Measurements from ENCODE around the gene CLEC12A. TPM values are rescaled to one million over a fixed set of nuclear protein-coding genes. Genes with fewer than 3 reads are reported as not detected.

CLEC12A gene
- total RNA-seq, 4 donors from 2014 or later: 0.49 to 0.98 TPM; not detected in 2

DNA sequence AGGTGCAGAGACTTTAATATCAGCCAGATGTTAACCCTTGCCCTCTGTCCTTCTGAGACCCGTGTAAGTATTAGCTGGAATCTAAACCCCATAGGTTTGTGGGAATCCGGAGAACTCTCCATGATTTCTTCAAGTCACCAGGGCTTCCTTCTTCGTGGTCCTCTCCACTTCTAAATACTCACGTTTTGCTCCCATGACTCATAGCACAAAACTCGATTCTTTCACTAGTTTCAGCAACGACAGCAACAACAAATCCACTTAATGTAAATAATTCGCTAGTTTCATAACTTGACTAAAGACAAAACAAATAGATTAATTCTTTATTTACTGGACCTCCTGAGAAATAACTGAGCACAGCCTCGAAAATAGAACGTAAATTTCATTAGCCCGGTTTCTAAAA is 34.6 kb upstream of the CLEC12A start:
- intact Hi-C loops (cut with DNase I; ENCODE audit: low total_unique reads): no loop called here

DNA sequence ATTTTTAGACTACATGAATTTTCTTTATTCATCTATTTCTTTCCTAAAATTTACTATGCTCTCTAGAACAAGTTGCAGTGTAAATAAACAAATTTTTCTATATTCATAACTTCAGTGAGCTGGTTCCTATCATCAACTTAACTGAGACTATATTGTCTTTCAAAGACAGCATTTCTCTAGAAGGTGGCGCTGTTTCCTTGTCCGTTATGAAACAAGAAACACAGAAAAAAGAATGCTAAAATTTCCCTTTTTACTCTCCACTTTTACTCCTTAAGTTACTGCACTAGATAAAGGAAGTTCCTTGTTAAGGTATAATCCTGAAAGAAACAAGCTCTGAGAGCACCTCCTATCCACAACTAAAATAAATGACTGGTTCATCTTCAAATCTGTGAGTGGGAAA is 30.8 kb upstream of the CLEC12A start:
- no peak overlapping the region for H3K27ac ChIP-seq
- H3K9me3 ChIP-seq: no peaks in the 10 kb centered on the region
- in situ Hi-C loops (cut with MboI; ENCODE audit: low sequenced_read_pairs in 4 of 4): no loop called here
- H3K27me3 ChIP-seq: peaks cover 0 to 3% (median 0%) of the 10 kb centered on the region in 3 donors
- no peaks in the 10 kb centered on the region for H3K36me3 ChIP-seq
- TF ChIP-seq CTCF (IDR thresholded peaks at IDR 0.05 in 4 of 5, conservative IDR thresholded peaks at IDR 0.05 in 1 of 5) (no peak), POLR2A (IDR thresholded peaks at IDR 0.05) (no peak)
- no peaks in the 10 kb centered on the region for H3K4me1 ChIP-seq
- ATAC-seq (no peak), DNase-seq (no peak)
- H3K4me3 ChIP-seq: no peak overlapping the region
- intact Hi-C loops (cut with DNase I; ENCODE audit: low total_unique reads): no loop called here

More for the DNA sequence above, 34.6 kb upstream of the CLEC12A start:
- peaks cover 0 to 3% (median 0%) of the 10 kb centered on the region in 3 donors for H3K27me3 ChIP-seq
- H3K9me3 ChIP-seq: no peaks in the 10 kb centered on the region
- no peaks in the 10 kb centered on the region for H3K4me1 ChIP-seq
- in situ Hi-C loops (cut with MboI; ENCODE audit: low sequenced_read_pairs in 4 of 4): no loop called here
- TF ChIP-seq CTCF (IDR thresholded peaks at IDR 0.05 in 4 of 5, conservative IDR thresholded peaks at IDR 0.05 in 1 of 5) (no peak), POLR2A (IDR thresholded peaks at IDR 0.05) (no peak)
- no peaks in the 10 kb centered on the region for H3K36me3 ChIP-seq
- ATAC-seq (no peak), DNase-seq (no peak)
- no peak overlapping the region for H3K4me3 ChIP-seq
- no peak overlapping the region for H3K27ac ChIP-seq

GRCh38 chr12:9941838-9942237 is 29.4 kb upstream of the CLEC12A start:
- DNase-seq (no peak), ATAC-seq (no peak)
- TF ChIP-seq CTCF (IDR thresholded peaks at IDR 0.05 in 4 of 5, conservative IDR thresholded peaks at IDR 0.05 in 1 of 5): no peak
- no peak for TF ChIP-seq POLR2A (IDR thresholded peaks at IDR 0.05)
- no peak overlapping the region for H3K4me3 ChIP-seq
- in situ Hi-C loops (cut with MboI; ENCODE audit: low sequenced_read_pairs in 4 of 4): no loop called here
- no peaks in the 10 kb centered on the region for H3K36me3 ChIP-seq
- no peak overlapping the region for H3K27ac ChIP-seq
- intact Hi-C loops (cut with DNase I; ENCODE audit: low total_unique reads): no loop called here
- H3K27me3 ChIP-seq: peaks cover 0 to 3% (median 0%) of the 10 kb centered on the region in 3 donors
- H3K4me1 ChIP-seq: no peaks in the 10 kb centered on the region
- H3K9me3 ChIP-seq: no peaks in the 10 kb centered on the region

DNA sequence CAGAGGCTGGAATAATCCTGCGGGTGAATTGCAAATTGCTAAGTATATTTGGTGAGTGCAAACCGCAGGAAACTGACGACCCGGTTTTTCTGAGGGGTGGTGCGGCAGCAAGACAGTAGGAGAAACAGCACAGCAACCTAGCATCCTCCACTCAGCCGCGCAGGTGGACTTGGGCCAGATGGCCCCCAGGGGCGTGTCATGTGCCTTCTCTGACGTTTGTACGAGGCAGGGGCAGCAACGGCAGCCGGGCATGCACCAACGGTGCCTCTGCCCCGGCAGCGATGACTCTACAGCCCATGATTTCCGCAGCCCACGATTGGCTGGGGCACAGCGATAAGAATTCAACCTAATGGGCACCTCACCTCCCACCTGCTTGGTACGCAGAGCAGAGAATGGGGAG is 28.0 kb upstream of the CLEC12A start:
- H3K27me3 ChIP-seq: peaks cover 0 to 2% (median 0%) of the 10 kb centered on the region in 3 donors
- in situ Hi-C loops (cut with MboI; ENCODE audit: low sequenced_read_pairs in 4 of 4) (no loop called here), intact Hi-C loops (cut with DNase I; ENCODE audit: low total_unique reads) (no loop called here)
- no peak for TF ChIP-seq POLR2A (IDR thresholded peaks at IDR 0.05)
- no peak for TF ChIP-seq CTCF (IDR thresholded peaks at IDR 0.05 in 4 of 5, conservative IDR thresholded peaks at IDR 0.05 in 1 of 5)
- DNase-seq (no peak), ATAC-seq (no peak)
- H3K4me1 ChIP-seq: no peaks in the 10 kb centered on the region
- no peaks in the 10 kb centered on the region for H3K9me3 ChIP-seq
- no peak overlapping the region for H3K27ac ChIP-seq
- H3K4me3 ChIP-seq: no peak overlapping the region
- no peaks in the 10 kb centered on the region for H3K36me3 ChIP-seq

DNA sequence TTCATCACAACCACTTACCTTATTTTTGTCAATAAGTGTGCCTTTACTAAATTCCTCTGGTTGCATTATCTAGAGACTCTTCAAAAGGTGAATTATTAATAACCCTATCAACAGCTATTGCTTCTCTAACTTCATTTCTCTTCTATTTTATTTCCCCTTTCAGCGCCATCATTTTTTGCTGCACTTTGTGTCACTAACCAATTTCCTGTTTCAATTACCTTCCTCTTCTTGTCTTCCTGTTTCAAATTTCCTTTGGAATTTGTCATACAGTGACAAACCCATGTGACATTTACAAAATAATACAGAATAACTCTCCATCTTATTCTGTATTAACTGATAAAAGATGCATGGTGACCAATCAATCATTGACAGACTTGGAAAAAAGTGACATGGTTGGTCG is 26.8 kb upstream of the CLEC12A start:
- in situ Hi-C loops (cut with MboI; ENCODE audit: low sequenced_read_pairs in 4 of 4) (no loop called here), intact Hi-C loops (cut with DNase I; ENCODE audit: low total_unique reads) (no loop called here)
- no peaks in the 10 kb centered on the region for H3K9me3 ChIP-seq
- H3K27me3 ChIP-seq: no peaks in the 10 kb centered on the region
- TF ChIP-seq CTCF (IDR thresholded peaks at IDR 0.05 in 4 of 5, conservative IDR thresholded peaks at IDR 0.05 in 1 of 5) (no peak), POLR2A (IDR thresholded peaks at IDR 0.05) (no peak)
- H3K4me3 ChIP-seq: no peak overlapping the region
- H3K4me1 ChIP-seq: no peaks in the 10 kb centered on the region
- no peak overlapping the region for H3K27ac ChIP-seq
- H3K36me3 ChIP-seq: no peaks in the 10 kb centered on the region
- DNase-seq (no peak), ATAC-seq (no peak)
